Right lobe of liver (tissue), 4 donors: Measurements from ENCODE around the gene SLC27A1.

ENCODE experiments used
- POLR2A ChIP-seq: fragments of 450-650 bp; IDR thresholded peaks from one replicate; pipeline ENCODE4 v1.6.1; 2017; ENCODE audit warnings: antibody characterized with exemption, mild to moderate bottlenecking
- TF ChIP-seq, protein P1 (sequence below), 4 donors: fragments of 200-600 bp in 3 of 4; fragments of 450-650 bp in 1 of 4; IDR thresholded peaks; one replicate each; pipeline versions ENCODE4 v1.5.1 to v1.8.0; 2016 to 2022; ENCODE audit warnings: antibody characterized with exemption in 4 of 4, mild to moderate bottlenecking in 2 of 4
- donor health status: DM: no; HTN: no; CAD: no.
- donor health status: DM: no; HTN: no; CAD: no.
- donor health status: DM: no; HTN: yes; CAD: no.

DNA sequence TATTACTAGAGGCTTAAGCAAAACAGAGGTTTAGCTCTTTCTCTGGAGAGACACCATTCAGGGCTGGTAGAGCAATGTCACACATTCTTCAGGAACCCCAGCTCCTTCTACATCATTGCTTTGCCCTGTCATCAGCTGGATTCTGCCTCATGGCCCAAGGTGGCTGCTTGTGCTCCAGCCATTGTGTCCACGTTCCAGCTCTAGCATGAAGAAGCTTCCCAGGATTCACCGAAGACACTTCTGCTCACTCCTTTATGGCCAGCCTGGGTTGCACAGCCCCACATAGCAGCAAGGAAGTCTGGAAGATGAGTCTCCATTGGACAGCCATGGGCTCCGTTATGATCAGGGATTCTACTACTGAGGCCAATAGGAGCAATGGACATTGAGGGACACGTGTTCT lies 54.3 kb downstream of the SLC27A1 start:
- TF ChIP-seq, protein P1, sequence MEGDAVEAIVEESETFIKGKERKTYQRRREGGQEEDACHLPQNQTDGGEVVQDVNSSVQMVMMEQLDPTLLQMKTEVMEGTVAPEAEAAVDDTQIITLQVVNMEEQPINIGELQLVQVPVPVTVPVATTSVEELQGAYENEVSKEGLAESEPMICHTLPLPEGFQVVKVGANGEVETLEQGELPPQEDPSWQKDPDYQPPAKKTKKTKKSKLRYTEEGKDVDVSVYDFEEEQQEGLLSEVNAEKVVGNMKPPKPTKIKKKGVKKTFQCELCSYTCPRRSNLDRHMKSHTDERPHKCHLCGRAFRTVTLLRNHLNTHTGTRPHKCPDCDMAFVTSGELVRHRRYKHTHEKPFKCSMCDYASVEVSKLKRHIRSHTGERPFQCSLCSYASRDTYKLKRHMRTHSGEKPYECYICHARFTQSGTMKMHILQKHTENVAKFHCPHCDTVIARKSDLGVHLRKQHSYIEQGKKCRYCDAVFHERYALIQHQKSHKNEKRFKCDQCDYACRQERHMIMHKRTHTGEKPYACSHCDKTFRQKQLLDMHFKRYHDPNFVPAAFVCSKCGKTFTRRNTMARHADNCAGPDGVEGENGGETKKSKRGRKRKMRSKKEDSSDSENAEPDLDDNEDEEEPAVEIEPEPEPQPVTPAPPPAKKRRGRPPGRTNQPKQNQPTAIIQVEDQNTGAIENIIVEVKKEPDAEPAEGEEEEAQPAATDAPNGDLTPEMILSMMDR (IDR thresholded peaks at IDR 0.05): no peak
- TF ChIP-seq POLR2A: no peak
